OCI-LY7 (cell line): ENCODE results near the gene NINJ2. TPM values are rescaled to one million over a fixed set of nuclear protein-coding genes. Genes with fewer than 3 reads are reported as not detected.

Experiments used
- BruUV-seq: library from RNA; stranded (reverse); fragments of 400-500 nt; replicated peaks from 2 replicates; lab custom pipeline; 2021; lab: Mats Ljungman, UMichigan
- CTCF ChIA-PET: fragments of 300-600 bp; sonication (Branson Sonifier 250); formaldehyde crosslinking; loops from one replicate; lab custom pipeline; 2022; ENCODE audit warnings: antibody characterized with exemption; ENCODE audit not compliant: unreplicated experiment; lab: Charles Lee
- POLR2A ChIA-PET: fragments of 300-600 bp; sonication (Branson Sonifier 250); formaldehyde crosslinking; loops from one replicate; lab custom pipeline; 2022; ENCODE audit warnings: antibody characterized with exemption; lab: Charles Lee
- DNase-seq: peaks from one replicate; pipeline ENCODE4 v3.0.0-alpha.2; 2015; ENCODE audit warnings: low spot score
- H2AFZ ChIP-seq: fragments of 200-600 bp; sonication (generic), shearing (Covaris generic); 2 replicates; pipeline ENCODE4 v1.6.1; 2014; ENCODE audit warnings: mild to moderate bottlenecking, antibody characterized with exemption, low read length, moderate library complexity
- H3K27ac ChIP-seq: fragments of 200-600 bp; sonication (generic); 2 replicates; pipeline ENCODE4 v1.5.1; 2014; ENCODE audit warnings: mixed run types, low read depth, mild to moderate bottlenecking, moderate library complexity, low read length, inconsistent platforms; ENCODE audit not compliant: poor library complexity, severe bottlenecking
- H3K36me3 ChIP-seq: fragments of 200-600 bp; sonication (generic); 2 replicates; pipeline ENCODE4 v1.6.1; 2014; ENCODE audit warnings: mild to moderate bottlenecking, antibody characterized with exemption, low read length, moderate library complexity, mixed read lengths; ENCODE audit not compliant: insufficient read depth
- H3K4me1 ChIP-seq: fragments of 200-600 bp; sonication (generic); 2 replicates; pipeline ENCODE4 v1.5.1; 2014; ENCODE audit warnings: mild to moderate bottlenecking, low read length; ENCODE audit not compliant: insufficient read depth, poor library complexity, severe bottlenecking
- H3K4me2 ChIP-seq: fragments of 200-600 bp; sonication (generic); 2 replicates; pipeline ENCODE4 v1.6.1; 2014; ENCODE audit warnings: mild to moderate bottlenecking, low read length
- H3K4me3 ChIP-seq: fragments of 200-600 bp; sonication (generic); 2 replicates; pipeline ENCODE4 v1.5.1; 2014; ENCODE audit warnings: mild to moderate bottlenecking, low read depth, low read length; ENCODE audit not compliant: poor library complexity, severe bottlenecking
- H3K79me2 ChIP-seq: fragments of 200-600 bp; sonication (generic); 2 replicates; pipeline ENCODE4 v1.6.1; 2016; ENCODE audit warnings: low read depth, mild to moderate bottlenecking, low read length, moderate library complexity, mixed read lengths; ENCODE audit not compliant: insufficient read depth
- H3K9me2 ChIP-seq: fragments of 200-600 bp; sonication (generic); 2 replicates; pipeline ENCODE4 v1.6.1; 2016; ENCODE audit warnings: mild to moderate bottlenecking, low read length, mixed read lengths; ENCODE audit not compliant: insufficient read depth
- H3K9me3 ChIP-seq: fragments of 200-600 bp; sonication (generic); 2 replicates; pipeline ENCODE4 v1.6.1; 2014; ENCODE audit warnings: mild to moderate bottlenecking, mixed run types, low read length, mixed read lengths
- H4K20me1 ChIP-seq: fragments of 200-600 bp; sonication (generic); 2 replicates; pipeline ENCODE4 v1.6.1; 2014; ENCODE audit warnings: mild to moderate bottlenecking, antibody characterized with exemption, low read length, moderate library complexity, mixed read lengths; ENCODE audit not compliant: insufficient read depth
- CTCF ChIP-seq: fragments of 200-600 bp; sonication (generic); conservative IDR thresholded peaks from 2 replicates; pipeline ENCODE4 v1.5.1; 2014; ENCODE audit warnings: mild to moderate bottlenecking, antibody characterized with exemption, low read length, moderate library complexity, mixed read lengths
- EZH2phosphoT487 ChIP-seq: fragments of 200-600 bp; sonication (generic); IDR thresholded peaks from 2 replicates; pipeline ENCODE4 v1.6.1; 2018; ENCODE audit warnings: low read depth, borderline replicate concordance, mild to moderate bottlenecking, mixed run types, antibody characterized with exemption, low read length, moderate library complexity, mixed read lengths
- intact Hi-C: fragments of 100-400 bp; cut with micrococcal nuclease; formaldehyde crosslinking; loops from one replicate; pipeline ENCODE4 v1.10.0; 2022; ENCODE audit not compliant: unreplicated experiment
- total RNA-seq, 2 experiments: library from RNA; depleted of rRNA in 1 of 2; stranded (reverse); fragments of >200 nt in 1 of 2; shearing (Covaris generic) in 1 of 2; gene quantifications; 2 replicates each; pipeline ENCODE4 v1.2.3, GENCODE V29; 2014 to 2022

The NINJ2 gene
- total RNA-seq, 2 experiments from 2014 or later = 0.79 to 4.4 TPM

GRCh38 chr12:647385-648085 is 15.7 kb downstream of the NINJ2 start:
- Histone ChIP-seq H3K4me1 (peaks cover 67% of the 10 kb centered on the region), H3K27ac (no peak overlapping the region), H3K4me2 (no peak overlapping the region), H3K79me2 (no peaks in the 10 kb centered on the region), H3K4me3 (no peak overlapping the region), H3K36me3 (no peaks in the 10 kb centered on the region), H3K9me3 (peaks cover 7% of the 10 kb centered on the region; the same call in 1 of the 2 replicates), H2AFZ (no peak overlapping the region), H3K9me2 (no peaks in the 10 kb centered on the region), H4K20me1 (no peaks in the 10 kb centered on the region)
- BruUV-seq = no TSS peak
- intact Hi-C loops = no loop called here
- TF ChIP-seq CTCF = no peak
- no peak for TF ChIP-seq EZH2phosphoT487
- POLR2A ChIA-PET = interaction anchor here (0.5 kb wide), 1 partner anchor 1602 kb away, joined by 3 read pairs; no protein-coding TSS in a partner anchor
- DNase-seq = no peak
- CTCF ChIA-PET = no interaction called here

- no peak overlapping the region for H3K27ac ChIP-seq
- H3K9me2 ChIP-seq = no peaks in the 10 kb centered on the region
- no peaks in the 10 kb centered on the region for H3K36me3 ChIP-seq
- intact Hi-C loops = no loop called here
- TF ChIP-seq CTCF (no peak), EZH2phosphoT487 (no peak)
- ChIA-PET CTCF (no interaction called here), POLR2A (interaction anchor here (0.7 to 1.7 kb wide), 3 partner anchors 16 to 73 kb away, joined by 3 to 9 read pairs (median 6); partner anchors contain the start of gene NINJ2)
- no peak for DNase-seq
- H4K20me1 ChIP-seq = no peaks in the 10 kb centered on the region
- H3K9me3 ChIP-seq = peaks cover 3% of the 10 kb centered on the region; the same call in 1 of the 2 replicates
- no peak overlapping the region for H3K4me2 ChIP-seq
- no peaks in the 10 kb centered on the region for H3K79me2 ChIP-seq
- no peak overlapping the region for H3K4me3 ChIP-seq
- no TSS peak for BruUV-seq
- peaks cover 75% of the 10 kb centered on the region for H3K4me1 ChIP-seq
- no peak overlapping the region for H2AFZ ChIP-seq
Observed at GRCh38 chr12:646442-647384, 16.5 kb downstream of the NINJ2 start.
